MM.1S (cell line): ENCODE measurements around the gene DLL4.

ENCODE experiments used
- DNase-seq: peaks from one replicate; pipeline ENCODE4 v3.0.0-alpha.2; 2015
- H2AFZ ChIP-seq: fragments of 300-600 bp; sonication (generic); 2 replicates; pipeline ENCODE4 v1.6.0; 2016; ENCODE audit warnings: antibody characterized with exemption, low read length
- H3F3A ChIP-seq: fragments of 300-600 bp; sonication (generic); 2 replicates; pipeline ENCODE4 v1.6.1; 2016; ENCODE audit warnings: mild to moderate bottlenecking, antibody characterized with exemption, low read length, moderate library complexity, mixed read lengths; ENCODE audit not compliant: insufficient read depth
- H3K27ac ChIP-seq: fragments of 300-600 bp; sonication (generic); 2 replicates; pipeline ENCODE4 v1.5.1; 2016; ENCODE audit warnings: mild to moderate bottlenecking, low read length
- H3K27me3 ChIP-seq: fragments of 300-600 bp; sonication (generic); replicated peaks from 2 replicates; pipeline ENCODE4 v1.6.0; 2016; ENCODE audit warnings: low read length; ENCODE audit not compliant: insufficient read depth
- H3K36me3 ChIP-seq: fragments of 300-600 bp; sonication (generic); replicated peaks from 2 replicates; pipeline ENCODE4 v1.6.1; 2016; ENCODE audit warnings: mild to moderate bottlenecking, low read length, mixed read lengths; ENCODE audit not compliant: insufficient read depth
- H3K4me1 ChIP-seq: fragments of 300-600 bp; sonication (generic); 2 replicates; pipeline ENCODE4 v1.6.1; 2016; ENCODE audit warnings: low read length, mixed read lengths
- H3K4me2 ChIP-seq: fragments of 300-600 bp; sonication (generic); 2 replicates; pipeline ENCODE4 v1.6.0; 2016; ENCODE audit warnings: low read depth, low read length
- H3K4me3 ChIP-seq: fragments of 300-600 bp; sonication (generic); 2 replicates; pipeline ENCODE4 v1.5.1; 2016; ENCODE audit warnings: low read length, mixed read lengths
- H3K79me2 ChIP-seq: fragments of 300-600 bp; sonication (generic); 2 replicates; pipeline ENCODE4 v1.6.1; 2016; ENCODE audit warnings: mixed run types, low read length, mixed read lengths
- H3K9ac ChIP-seq: fragments of 300-600 bp; sonication (generic); 2 replicates; pipeline ENCODE4 v1.6.1; 2016; ENCODE audit warnings: low read length, mixed read lengths
- H3K9me2 ChIP-seq: fragments of 300-600 bp; sonication (generic); replicated peaks from 2 replicates; pipeline ENCODE4 v1.6.1; 2016; ENCODE audit warnings: mild to moderate bottlenecking, low read length, mixed read lengths; ENCODE audit not compliant: insufficient read depth
- H3K9me3 ChIP-seq: fragments of 300-600 bp; sonication (generic); replicated peaks from 2 replicates; pipeline ENCODE4 v1.6.1; 2016; ENCODE audit warnings: mild to moderate bottlenecking, low read length, mixed read lengths; ENCODE audit not compliant: insufficient read depth
- H4K20me1 ChIP-seq: fragments of 300-600 bp; sonication (generic); 2 replicates; pipeline ENCODE4 v1.6.1; 2016; ENCODE audit warnings: mild to moderate bottlenecking, low read length, moderate library complexity, mixed read lengths; ENCODE audit not compliant: insufficient read depth
- EZH2 ChIP-seq: fragments of 300-600 bp; sonication (generic); optimal IDR thresholded peaks from 2 replicates; pipeline ENCODE3; 2017; ENCODE audit warnings: low read depth, mild to moderate bottlenecking, antibody characterized with exemption, low read length, mixed read lengths
- EZH2phosphoT487 ChIP-seq: fragments of 300-600 bp; sonication (generic); IDR thresholded peaks from 2 replicates; pipeline ENCODE4 v1.6.1; 2018; ENCODE audit warnings: antibody characterized with exemption, low read length
- TF ChIP-seq, protein P1 (sequence below): fragments of 300-600 bp; sonication (generic); IDR thresholded peaks from 2 replicates; pipeline ENCODE4 v1.5.1; 2016; ENCODE audit warnings: antibody characterized with exemption, low read length, mixed read lengths

Gene DLL4

DNA sequence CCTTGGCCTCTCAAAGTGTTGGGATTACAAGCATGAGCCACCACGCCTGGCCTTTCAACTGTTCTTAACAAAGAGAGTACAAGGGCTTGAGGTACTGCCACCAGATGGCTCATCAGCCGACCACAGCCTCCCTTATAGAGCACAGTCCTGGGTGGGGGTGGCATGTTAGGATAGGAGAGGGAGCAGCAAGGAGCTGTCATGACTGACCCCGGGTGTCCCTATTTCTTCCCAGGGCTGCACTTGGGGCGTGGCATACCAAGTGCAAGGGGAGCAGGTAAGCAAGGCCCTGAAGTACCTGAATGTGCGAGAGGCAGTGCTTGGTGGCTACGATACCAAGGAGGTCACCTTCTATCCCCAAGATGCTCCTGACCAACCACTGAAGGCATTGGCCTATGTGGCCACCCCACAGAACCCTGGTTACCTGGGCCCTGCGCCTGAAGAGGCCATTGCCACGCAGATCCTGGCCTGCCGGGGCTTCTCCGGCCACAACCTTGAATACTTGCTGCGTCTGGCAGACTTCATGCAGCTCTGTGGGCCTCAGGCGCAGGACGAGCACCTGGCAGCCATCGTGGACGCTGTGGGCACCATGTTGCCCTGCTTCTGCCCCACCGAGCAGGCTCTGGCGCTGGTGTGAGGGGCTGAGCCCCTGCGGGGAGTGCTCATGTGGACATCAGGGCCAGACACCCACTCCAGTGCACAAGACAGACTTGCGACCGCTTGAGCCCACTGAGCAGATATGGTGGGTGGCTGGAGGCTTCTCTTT is 26.2 kb downstream of the DLL4 start:
- H3K4me1 ChIP-seq = peaks cover 7% of the 10 kb centered on the region; the same call in 1 of the 2 replicates
- H4K20me1 ChIP-seq = no peaks in the 10 kb centered on the region
- no peak overlapping the region for H3K4me2 ChIP-seq
- no peaks in the 10 kb centered on the region for H3F3A ChIP-seq
- H3K27me3 ChIP-seq = no peaks in the 10 kb centered on the region
- TF ChIP-seq EZH2 (no peak), EZH2phosphoT487 (no peak)
- TF ChIP-seq, protein P1, sequence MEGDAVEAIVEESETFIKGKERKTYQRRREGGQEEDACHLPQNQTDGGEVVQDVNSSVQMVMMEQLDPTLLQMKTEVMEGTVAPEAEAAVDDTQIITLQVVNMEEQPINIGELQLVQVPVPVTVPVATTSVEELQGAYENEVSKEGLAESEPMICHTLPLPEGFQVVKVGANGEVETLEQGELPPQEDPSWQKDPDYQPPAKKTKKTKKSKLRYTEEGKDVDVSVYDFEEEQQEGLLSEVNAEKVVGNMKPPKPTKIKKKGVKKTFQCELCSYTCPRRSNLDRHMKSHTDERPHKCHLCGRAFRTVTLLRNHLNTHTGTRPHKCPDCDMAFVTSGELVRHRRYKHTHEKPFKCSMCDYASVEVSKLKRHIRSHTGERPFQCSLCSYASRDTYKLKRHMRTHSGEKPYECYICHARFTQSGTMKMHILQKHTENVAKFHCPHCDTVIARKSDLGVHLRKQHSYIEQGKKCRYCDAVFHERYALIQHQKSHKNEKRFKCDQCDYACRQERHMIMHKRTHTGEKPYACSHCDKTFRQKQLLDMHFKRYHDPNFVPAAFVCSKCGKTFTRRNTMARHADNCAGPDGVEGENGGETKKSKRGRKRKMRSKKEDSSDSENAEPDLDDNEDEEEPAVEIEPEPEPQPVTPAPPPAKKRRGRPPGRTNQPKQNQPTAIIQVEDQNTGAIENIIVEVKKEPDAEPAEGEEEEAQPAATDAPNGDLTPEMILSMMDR = no peak
- no peak overlapping the region for H2AFZ ChIP-seq
- no peak overlapping the region for H3K27ac ChIP-seq
- no peaks in the 10 kb centered on the region for H3K36me3 ChIP-seq
- peaks cover 11% of the 10 kb centered on the region; the same call in 1 of the 2 replicates for H3K79me2 ChIP-seq
- no peaks in the 10 kb centered on the region for H3K9me3 ChIP-seq
- no peak overlapping the region for H3K9ac ChIP-seq
- DNase-seq = no peak
- no peaks in the 10 kb centered on the region for H3K9me2 ChIP-seq
- H3K4me3 ChIP-seq = no peak overlapping the region

DNA sequence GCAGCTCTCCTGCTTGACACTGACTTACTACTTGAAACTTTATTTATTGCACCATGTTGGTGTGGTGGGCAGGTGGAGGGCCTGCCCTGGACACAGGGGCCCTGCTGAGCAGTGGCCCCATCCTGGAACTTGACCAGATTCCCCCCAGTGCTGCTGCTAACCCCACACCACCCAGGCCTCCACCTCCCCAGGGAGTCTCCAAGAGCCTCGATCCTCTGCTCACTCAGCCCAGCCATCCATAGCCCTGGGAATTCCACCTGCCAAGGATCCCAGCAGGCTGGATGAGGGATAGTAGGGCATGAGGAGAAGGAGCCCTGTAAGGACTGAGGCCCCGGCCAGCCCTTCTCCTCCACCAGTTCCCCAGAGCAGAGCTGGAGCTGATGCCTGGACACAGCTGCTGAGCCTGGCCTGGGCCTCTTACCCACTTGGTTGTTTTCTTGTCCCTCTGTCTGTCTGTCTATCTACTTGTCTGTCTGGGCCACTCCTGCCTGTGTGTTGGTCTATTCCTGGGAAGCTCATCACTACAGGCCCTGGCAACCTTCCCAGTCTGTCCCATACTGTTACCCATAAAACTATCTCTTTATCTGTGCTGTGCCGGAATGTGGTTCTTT is 26.9 kb downstream of the DLL4 start:
- TF ChIP-seq EZH2 (no peak), EZH2phosphoT487 (no peak)
- TF ChIP-seq, protein P1 = no peak
- Histone ChIP-seq H3K27me3 (no peaks in the 10 kb centered on the region), H4K20me1 (no peaks in the 10 kb centered on the region), H3K27ac (no peak overlapping the region), H3K9ac (no peak overlapping the region), H3K4me3 (no peak overlapping the region), H3K9me2 (no peaks in the 10 kb centered on the region), H3K9me3 (no peaks in the 10 kb centered on the region), H3K79me2 (peaks cover 11% of the 10 kb centered on the region; the same call in 1 of the 2 replicates), H3K4me1 (peaks cover 7% of the 10 kb centered on the region; the same call in 1 of the 2 replicates), H2AFZ (no peak overlapping the region), H3K4me2 (no peak overlapping the region), H3F3A (no peaks in the 10 kb centered on the region), H3K36me3 (no peaks in the 10 kb centered on the region)
- no peak for DNase-seq

DNA sequence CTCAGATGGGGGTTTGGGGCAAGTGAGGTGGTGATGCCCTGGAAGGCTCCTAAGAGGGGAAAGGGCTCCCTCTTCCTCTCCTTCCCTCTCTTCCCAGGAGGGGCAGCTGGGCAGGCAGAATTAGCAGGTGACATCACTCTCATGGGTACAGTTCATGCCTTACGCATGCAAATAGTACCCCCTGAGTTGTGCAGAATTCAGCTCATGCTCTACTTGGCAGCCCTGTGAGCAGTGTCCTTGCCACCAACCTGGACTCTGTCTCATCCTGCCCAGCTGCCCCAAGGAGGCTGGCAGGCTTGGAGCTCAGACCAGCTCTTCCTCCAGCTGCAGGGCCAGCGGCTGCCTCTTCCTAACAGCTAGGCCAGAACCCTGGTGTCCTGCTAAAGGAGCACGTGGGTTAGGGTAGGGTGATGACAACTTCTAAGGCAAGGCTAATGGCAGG is 27.4 kb downstream of the DLL4 start:
- no peaks in the 10 kb centered on the region for H3F3A ChIP-seq
- DNase-seq = no peak
- H2AFZ ChIP-seq = no peak overlapping the region
- TF ChIP-seq, protein P1 = no peak
- TF ChIP-seq EZH2phosphoT487 = no peak
- no peak for TF ChIP-seq EZH2
- no peak overlapping the region for H3K4me2 ChIP-seq
- H3K4me1 ChIP-seq = peaks cover 7% of the 10 kb centered on the region; the same call in 1 of the 2 replicates
- H3K36me3 ChIP-seq = no peaks in the 10 kb centered on the region
- H4K20me1 ChIP-seq = no peaks in the 10 kb centered on the region
- H3K27me3 ChIP-seq = no peaks in the 10 kb centered on the region
- no peak overlapping the region for H3K27ac ChIP-seq
- no peaks in the 10 kb centered on the region for H3K9me3 ChIP-seq
- H3K9ac ChIP-seq = no peak overlapping the region
- no peak overlapping the region for H3K4me3 ChIP-seq
- no peaks in the 10 kb centered on the region for H3K9me2 ChIP-seq
- H3K79me2 ChIP-seq = peaks cover 11% of the 10 kb centered on the region; the same call in 1 of the 2 replicates
